ENCODE results near the gene LPIN3. TPM values are rescaled to one million over a fixed set of nuclear protein-coding genes. Genes with fewer than 3 reads are reported as not detected.

The LPIN3 gene
- total and polyA plus RNA-seq, 2 of the 8 experiments (the other 6 are each of a cell fraction or from before 2014, with no cell fraction given) = 3.7 to 3.9 TPM

DNA sequence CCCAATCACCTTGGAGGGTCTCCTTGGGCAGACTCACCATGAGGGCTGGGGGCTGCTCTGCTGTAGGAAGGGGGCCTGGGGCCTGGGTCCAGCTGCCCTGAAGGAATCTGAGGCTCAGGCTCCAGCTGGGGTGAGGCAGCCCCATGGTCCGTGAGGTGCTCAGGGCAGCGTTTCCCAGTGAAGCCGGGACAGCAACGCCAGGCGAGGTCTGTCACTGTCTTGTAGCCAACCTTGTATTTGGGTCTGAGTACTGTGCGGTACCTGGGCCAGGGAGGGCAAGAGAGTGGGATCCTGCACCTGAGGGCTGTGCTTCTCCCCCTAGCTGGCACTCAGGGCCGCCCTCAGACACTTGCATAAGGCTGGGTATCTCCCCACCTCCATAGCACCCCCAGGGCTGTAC, 23.0 kb downstream of the LPIN3 start:
- CTCF ChIA-PET (ENCODE audit: partially characterized antibody) = interaction anchor here (0.8 to 2.0 kb wide), 8 partner anchors 11 to 209 kb away, joined by 3 to 6 read pairs (median 4); partner anchors contain the start of gene LPIN3
- no peak overlapping the region for H3K18ac ChIP-seq (ENCODE audit: extremely low read depth, low read length)
- no peak for TF ChIP-seq SP4 (IDR thresholded peaks at IDR 0.05; ENCODE audit: low read length)

More for the DNA sequence above, 23.0 kb downstream of the LPIN3 start:
- H3K4me3 ChIP-seq (ENCODE audit: extremely low read depth in 1 of 4, insufficient read depth in 2 of 4, low read depth in 3 of 4, low read length in 4 of 4) = no peak overlapping the region
- H3K4me2 ChIP-seq (ENCODE audit: insufficient read depth in 1 of 2, low read depth in 2 of 2, low read length in 2 of 2) = no peak overlapping the region
- no peak overlapping the region for H2AFZ ChIP-seq (ENCODE audit: low read length)
- H3K4me1 ChIP-seq (replicated peaks in 1 of 4; ENCODE audit: control insufficient read depth in 3 of 4, insufficient read depth in 4 of 4, low read length in 3 of 4) = peaks cover 0 to 2% (median 0%) of the 10 kb centered on the region in 4 experiments; a peak in 3 of 7 replicates
- H3K23ac ChIP-seq (ENCODE audit: insufficient read length) = no peak overlapping the region
- H3K23me2 ChIP-seq (ENCODE audit: low read depth, low read length) = peaks cover 7% of the 10 kb centered on the region; the same call in 1 of the 2 replicates
- DNase-seq (ENCODE audit: low read depth in 1 of 2, low spot score in 2 of 2) (no peak), FAIRE-seq (no peak)
- no peak overlapping the region for H3K9ac ChIP-seq (replicated peaks in 1 of 4; ENCODE audit: extremely low read depth in 1 of 4, low read depth in 3 of 4, low read length in 3 of 4)
- H4K8ac ChIP-seq (ENCODE audit: extremely low read depth, insufficient read depth, low read length) = no peak overlapping the region
- H3K36me3 ChIP-seq (ENCODE audit: control insufficient read depth in 2 of 4, insufficient read depth in 4 of 4, low read length in 3 of 4) = no peaks in the 10 kb centered on the region
- H2BK120ac ChIP-seq (replicated peaks; ENCODE audit: low read depth, low read length) = no peak overlapping the region
- no peak overlapping the region for H3K14ac ChIP-seq (ENCODE audit: insufficient read length)
- H4K91ac ChIP-seq (replicated peaks; ENCODE audit: insufficient read length, low read length) = no peak overlapping the region
- H2BK15ac ChIP-seq (ENCODE audit: low read length) = no peak overlapping the region
- no peak overlapping the region for H2BK20ac ChIP-seq (ENCODE audit: low read length)
- WGBS, 2 experiments (ENCODE audit: extremely low coverage in 1 of 2, insufficient coverage in 1 of 2, insufficient read length in 1 of 2, insufficient replicate concordance in 2 of 2, low coverage in 1 of 2, low lambda C conversion rate in 2 of 2, missing lambda C conversion rate in 1 of 2) = 89% methylated on average over 7 of the region's 7 CpGs; no CpG with 5 or more reads in 1 of the 2 experiments
- H3K79me2 ChIP-seq (ENCODE audit: control insufficient read depth in 1 of 2, insufficient read depth in 2 of 2, low read length in 2 of 2) = no peaks in the 10 kb centered on the region
- H3K27ac ChIP-seq (ENCODE audit: low read depth, low read length) = no peak overlapping the region
- H3K4ac ChIP-seq (replicated peaks; ENCODE audit: insufficient read length, low read depth, low read length) = no peak overlapping the region
- H3K27me3 ChIP-seq (replicated peaks in 1 of 4; ENCODE audit: control insufficient read depth in 3 of 4, extremely low read depth in 1 of 4, insufficient read depth in 3 of 4, low read length in 3 of 4) = peaks cover 18 to 37% (median 34%) of the 10 kb centered on the region in 4 experiments
- peaks cover 2 to 10% of the 10 kb centered on the region in 2 experiments for H4K20me1 ChIP-seq (replicated peaks in 1 of 2; ENCODE audit: control insufficient read depth in 1 of 2, insufficient read depth in 2 of 2, low read length in 2 of 2)
- no peaks in the 10 kb centered on the region for H3K9me3 ChIP-seq (ENCODE audit: insufficient read depth in 2 of 2, low read depth in 1 of 2, low read length in 1 of 2)
- H4K5ac ChIP-seq (ENCODE audit: insufficient read length, low read depth, low read length) = no peak overlapping the region
- no peak overlapping the region for H2AK5ac ChIP-seq (ENCODE audit: low read depth, low read length)
- no peak overlapping the region for H2BK5ac ChIP-seq (ENCODE audit: low read depth, low read length)
- H3K79me1 ChIP-seq (ENCODE audit: low read depth, low read length) = no peaks in the 10 kb centered on the region
- no peak overlapping the region for H2BK12ac ChIP-seq (ENCODE audit: low read depth, low read length)
- POLR2A ChIA-PET (ENCODE audit: partially characterized antibody) = interaction anchor here (1.2 kb wide), 1 partner anchor 23 kb away, joined by 4 read pairs; the partner anchor contains the start of gene LPIN3
- H3K56ac ChIP-seq (replicated peaks; ENCODE audit: insufficient read length, low read depth, low read length) = no peak overlapping the region

Data from H1 (cell line).